ENCODE measurements around the gene ZFYVE26. TPM values are rescaled to one million over a fixed set of nuclear protein-coding genes. Genes with fewer than 3 reads are reported as not detected.

The ZFYVE26 gene
- total RNA-seq, 1 experiment from 2014 or later = 11.9 TPM

DNA sequence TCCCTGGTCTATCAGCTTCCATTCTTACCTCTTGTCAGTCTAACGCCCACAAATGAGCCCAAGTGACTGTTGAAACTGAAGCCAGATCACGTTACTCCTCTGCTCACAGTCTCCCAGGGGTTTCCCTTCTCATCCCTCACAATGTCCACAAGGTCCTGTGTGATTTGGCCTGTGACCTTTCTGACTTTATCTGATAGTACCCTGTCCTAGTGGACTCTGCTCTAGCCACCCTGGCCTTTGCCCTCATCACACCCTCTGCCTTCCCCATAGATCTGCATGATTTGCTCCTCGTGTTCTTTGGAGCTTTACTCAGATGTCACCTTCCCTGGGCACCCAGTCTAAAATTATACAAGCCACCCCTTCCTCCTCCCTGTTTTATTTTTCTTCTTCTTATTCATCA is 59.2 kb downstream of the ZFYVE26 start:
- no peak overlapping the region for H3K27ac Mint-ChIP-seq (ENCODE audit: low read depth, unreplicated experiment)
- H3K4me3 Mint-ChIP-seq (ENCODE audit: unreplicated experiment) = no peak overlapping the region
- ChIA-PET CTCF (no interaction called here), POLR2A (no interaction called here)
- DNase-seq (ENCODE audit: unreplicated experiment) = no peak
- H3K36me3 Mint-ChIP-seq (ENCODE audit: insufficient read depth, unreplicated experiment) = peaks cover 55% of the 10 kb centered on the region
- TF ChIP-seq, protein P1, sequence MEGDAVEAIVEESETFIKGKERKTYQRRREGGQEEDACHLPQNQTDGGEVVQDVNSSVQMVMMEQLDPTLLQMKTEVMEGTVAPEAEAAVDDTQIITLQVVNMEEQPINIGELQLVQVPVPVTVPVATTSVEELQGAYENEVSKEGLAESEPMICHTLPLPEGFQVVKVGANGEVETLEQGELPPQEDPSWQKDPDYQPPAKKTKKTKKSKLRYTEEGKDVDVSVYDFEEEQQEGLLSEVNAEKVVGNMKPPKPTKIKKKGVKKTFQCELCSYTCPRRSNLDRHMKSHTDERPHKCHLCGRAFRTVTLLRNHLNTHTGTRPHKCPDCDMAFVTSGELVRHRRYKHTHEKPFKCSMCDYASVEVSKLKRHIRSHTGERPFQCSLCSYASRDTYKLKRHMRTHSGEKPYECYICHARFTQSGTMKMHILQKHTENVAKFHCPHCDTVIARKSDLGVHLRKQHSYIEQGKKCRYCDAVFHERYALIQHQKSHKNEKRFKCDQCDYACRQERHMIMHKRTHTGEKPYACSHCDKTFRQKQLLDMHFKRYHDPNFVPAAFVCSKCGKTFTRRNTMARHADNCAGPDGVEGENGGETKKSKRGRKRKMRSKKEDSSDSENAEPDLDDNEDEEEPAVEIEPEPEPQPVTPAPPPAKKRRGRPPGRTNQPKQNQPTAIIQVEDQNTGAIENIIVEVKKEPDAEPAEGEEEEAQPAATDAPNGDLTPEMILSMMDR (IDR thresholded peaks at IDR 0.05; ENCODE audit: unreplicated experiment) = no peak
- no TSS peak for BruUV-seq (replicated peaks)
- no peaks in the 10 kb centered on the region for H3K27me3 Mint-ChIP-seq (ENCODE audit: insufficient read depth, unreplicated experiment)
- H3K9me3 Mint-ChIP-seq (ENCODE audit: unreplicated experiment) = no peaks in the 10 kb centered on the region
- intact Hi-C loops (cut with micrococcal nuclease) = no loop called here
- H3K4me1 Mint-ChIP-seq (ENCODE audit: insufficient read depth, unreplicated experiment) = no peaks in the 10 kb centered on the region

GRCh38 chr14:67756496-67756895 is 59.9 kb downstream of the ZFYVE26 start:
- Mint-ChIP-seq H3K9me3 (ENCODE audit: unreplicated experiment) (no peaks in the 10 kb centered on the region), H3K4me3 (ENCODE audit: unreplicated experiment) (no peak overlapping the region), H3K27me3 (ENCODE audit: insufficient read depth, unreplicated experiment) (no peaks in the 10 kb centered on the region), H3K36me3 (ENCODE audit: insufficient read depth, unreplicated experiment) (peaks cover 54% of the 10 kb centered on the region), H3K27ac (ENCODE audit: low read depth, unreplicated experiment) (no peak overlapping the region), H3K4me1 (ENCODE audit: insufficient read depth, unreplicated experiment) (no peaks in the 10 kb centered on the region)
- no TSS peak for BruUV-seq (replicated peaks)
- ChIA-PET CTCF (no interaction called here), POLR2A (interaction anchor here (0.6 kb wide), 1 partner anchor 11 kb away, joined by 3 read pairs; no protein-coding TSS in a partner anchor)
- intact Hi-C loops (cut with micrococcal nuclease) = no loop called here
- DNase-seq (ENCODE audit: unreplicated experiment) = no peak
- TF ChIP-seq, protein P1 (IDR thresholded peaks at IDR 0.05; ENCODE audit: unreplicated experiment) = no peak

DNA sequence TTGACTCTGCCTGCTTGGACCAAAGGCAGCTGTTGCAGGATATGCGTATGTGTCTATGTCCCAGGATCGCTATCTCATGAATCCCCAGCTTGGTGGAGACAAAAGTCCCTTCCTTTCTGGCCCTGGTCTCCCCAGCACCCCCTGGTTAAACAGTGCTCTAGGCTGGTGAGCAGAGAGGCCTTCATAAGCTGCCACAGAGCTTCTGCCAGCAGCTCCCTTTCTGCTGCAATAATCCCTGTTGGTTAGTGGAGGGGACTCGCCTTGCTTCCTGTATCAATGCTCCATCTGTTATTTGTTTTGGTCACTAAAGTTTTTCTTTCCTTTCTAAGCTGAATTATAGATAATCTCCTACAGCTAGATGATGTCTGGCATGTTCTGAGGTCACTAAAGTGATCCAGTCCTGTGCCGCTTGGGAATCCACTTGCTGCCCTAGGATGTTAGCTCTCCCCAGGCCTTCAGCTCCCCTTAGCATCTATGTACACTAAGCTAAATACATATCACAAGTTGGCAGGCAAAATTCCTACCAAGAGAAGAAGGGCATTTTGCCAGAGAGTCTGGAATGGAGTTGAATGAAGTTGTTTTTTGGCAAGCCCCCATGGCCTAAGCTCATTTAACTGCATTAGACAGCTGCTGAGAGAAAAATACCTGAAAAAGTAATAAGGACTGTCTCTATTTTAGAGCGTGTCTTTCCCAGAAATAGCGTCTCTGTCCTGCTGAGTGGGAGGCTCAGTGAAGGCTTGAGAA is 66.9 kb downstream of the ZFYVE26 start:
- Mint-ChIP-seq H3K4me1 (ENCODE audit: insufficient read depth, unreplicated experiment) (no peaks in the 10 kb centered on the region), H3K4me3 (ENCODE audit: unreplicated experiment) (no peak overlapping the region), H3K27me3 (ENCODE audit: insufficient read depth, unreplicated experiment) (no peaks in the 10 kb centered on the region), H3K9me3 (ENCODE audit: unreplicated experiment) (no peaks in the 10 kb centered on the region), H3K36me3 (ENCODE audit: insufficient read depth, unreplicated experiment) (peaks cover 37% of the 10 kb centered on the region), H3K27ac (ENCODE audit: low read depth, unreplicated experiment) (no peak overlapping the region)
- TF ChIP-seq, protein P1 (IDR thresholded peaks at IDR 0.05; ENCODE audit: unreplicated experiment) = no peak
- intact Hi-C loops (cut with micrococcal nuclease) = no loop called here
- BruUV-seq (replicated peaks) = no TSS peak
- DNase-seq (ENCODE audit: unreplicated experiment) = no peak
- ChIA-PET POLR2A (no interaction called here), CTCF (interaction anchor here (1.0 to 1.3 kb wide), 2 partner anchors 11 to 1390 kb away, joined by 3 to 4 read pairs; no protein-coding TSS in a partner anchor)

DNA sequence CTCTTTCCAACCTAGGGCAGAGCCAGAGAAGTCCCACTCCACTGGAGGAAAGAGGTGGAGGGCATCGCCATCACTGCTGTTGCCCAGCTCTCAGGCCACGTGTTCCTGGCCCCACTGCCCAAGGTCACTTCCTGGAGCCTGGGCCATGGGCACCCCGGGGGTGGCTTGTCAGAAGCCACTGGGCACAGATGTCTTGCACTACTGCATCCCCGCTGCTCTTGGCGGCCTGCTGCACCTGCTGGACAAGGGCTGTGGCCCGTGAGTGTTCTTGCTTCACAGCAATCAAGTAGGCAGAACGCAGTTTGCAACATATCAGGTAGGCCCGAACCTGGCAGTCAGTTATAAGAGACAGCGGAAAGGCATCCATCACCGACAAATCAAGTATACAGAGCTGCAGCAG is 68.1 kb downstream of the ZFYVE26 start:
- Mint-ChIP-seq H3K9me3 (ENCODE audit: unreplicated experiment) (no peaks in the 10 kb centered on the region), H3K4me3 (ENCODE audit: unreplicated experiment) (no peak overlapping the region), H3K36me3 (ENCODE audit: insufficient read depth, unreplicated experiment) (peaks cover 30% of the 10 kb centered on the region), H3K27me3 (ENCODE audit: insufficient read depth, unreplicated experiment) (no peaks in the 10 kb centered on the region), H3K4me1 (ENCODE audit: insufficient read depth, unreplicated experiment) (no peaks in the 10 kb centered on the region), H3K27ac (ENCODE audit: low read depth, unreplicated experiment) (no peak overlapping the region)
- no TSS peak for BruUV-seq (replicated peaks)
- DNase-seq (ENCODE audit: unreplicated experiment) = no peak
- CTCF ChIA-PET = interaction anchor here (1.0 kb wide), 1 partner anchor 1388 kb away, joined by 3 read pairs; no protein-coding TSS in a partner anchor
- TF ChIP-seq, protein P1 (IDR thresholded peaks at IDR 0.05; ENCODE audit: unreplicated experiment) = no peak
- intact Hi-C loops (cut with micrococcal nuclease) = no loop called here
- POLR2A ChIA-PET = no interaction called here
